Adrenal gland (tissue), 5 donors: ENCODE data around the gene LIMD2.

Experiments used
- POLR2A ChIP-seq, 2 donors: fragments of 450-650 bp; IDR thresholded peaks; one replicate each; pipeline ENCODE4 v1.6.1; 2017; ENCODE audit warnings: antibody characterized with exemption in 2 of 2, mild to moderate bottlenecking in 2 of 2, moderate library complexity in 1 of 2
- TF ChIP-seq, protein P1 (sequence below), 6 experiments: fragments of 450-650 bp in 4 of 6; fragments of 200-600 bp in 2 of 6; sonication (generic) in 1 of 6; IDR thresholded peaks; 1 replicate in 5 of 6; 2 replicates in 1 of 6; pipeline versions ENCODE4 v1.5.1 to v1.8.0; 2016 to 2021; ENCODE audit warnings: antibody characterized with exemption in 6 of 6, mild to moderate bottlenecking in 2 of 6, moderate library complexity in 1 of 6
- donor health status: DM: no; HTN: no; CAD: no.

GRCh38 chr17:63709110-63709509 lies 9.2 kb upstream of the LIMD2 start:
- no peak for TF ChIP-seq POLR2A (IDR thresholded peaks at IDR 0.05)
- TF ChIP-seq, protein P1, sequence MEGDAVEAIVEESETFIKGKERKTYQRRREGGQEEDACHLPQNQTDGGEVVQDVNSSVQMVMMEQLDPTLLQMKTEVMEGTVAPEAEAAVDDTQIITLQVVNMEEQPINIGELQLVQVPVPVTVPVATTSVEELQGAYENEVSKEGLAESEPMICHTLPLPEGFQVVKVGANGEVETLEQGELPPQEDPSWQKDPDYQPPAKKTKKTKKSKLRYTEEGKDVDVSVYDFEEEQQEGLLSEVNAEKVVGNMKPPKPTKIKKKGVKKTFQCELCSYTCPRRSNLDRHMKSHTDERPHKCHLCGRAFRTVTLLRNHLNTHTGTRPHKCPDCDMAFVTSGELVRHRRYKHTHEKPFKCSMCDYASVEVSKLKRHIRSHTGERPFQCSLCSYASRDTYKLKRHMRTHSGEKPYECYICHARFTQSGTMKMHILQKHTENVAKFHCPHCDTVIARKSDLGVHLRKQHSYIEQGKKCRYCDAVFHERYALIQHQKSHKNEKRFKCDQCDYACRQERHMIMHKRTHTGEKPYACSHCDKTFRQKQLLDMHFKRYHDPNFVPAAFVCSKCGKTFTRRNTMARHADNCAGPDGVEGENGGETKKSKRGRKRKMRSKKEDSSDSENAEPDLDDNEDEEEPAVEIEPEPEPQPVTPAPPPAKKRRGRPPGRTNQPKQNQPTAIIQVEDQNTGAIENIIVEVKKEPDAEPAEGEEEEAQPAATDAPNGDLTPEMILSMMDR (IDR thresholded peaks at IDR 0.05), result no peak
